SK-N-SH treated with all-trans-retinoic acid at 6 μM for 48 hours (cell line): ENCODE results near the gene ANAPC2.

Experiments used
- ATAC-seq: fragments of 200-7000 bp; cut with Tn5 transposase; 3 replicates; pipeline ENCODE4 v1.9.1; 2020; ENCODE audit warnings: mild to moderate bottlenecking, moderate library complexity
- ARNTL ChIP-seq: fragments of 450-650 bp; formaldehyde crosslinking; IDR thresholded peaks from 2 replicates; pipeline ENCODE4 v1.5.0; 2020; ENCODE audit warnings: low read depth, mild to moderate bottlenecking, moderate library complexity, borderline replicate concordance
- CSDC2 ChIP-seq: fragments of 250-450 bp; sonication (Bioruptor Pico); IDR thresholded peaks from 2 replicates; pipeline ENCODE4 v1.5.0; 2020; ENCODE audit warnings: mild to moderate bottlenecking, moderate library complexity
- ESRRG ChIP-seq: fragments of 250-450 bp; sonication (Bioruptor Pico); IDR thresholded peaks from 2 replicates; pipeline ENCODE4 v1.6.1; 2021; ENCODE audit warnings: mild to moderate bottlenecking
- GLIS3 ChIP-seq: fragments of 250-450 bp; sonication (Bioruptor Pico); IDR thresholded peaks from 2 replicates; pipeline ENCODE4 v1.5.0; 2020; ENCODE audit warnings: mild to moderate bottlenecking, moderate library complexity
- ISL1 ChIP-seq: fragments of 250-450 bp; sonication (Bioruptor Pico); IDR thresholded peaks from 2 replicates; pipeline ENCODE4 v2.1.2; 2022; ENCODE audit warnings: mild to moderate bottlenecking, moderate library complexity
- OSR1 ChIP-seq: fragments of 250-450 bp; sonication (Bioruptor Pico); IDR thresholded peaks from 2 replicates; pipeline ENCODE4 v1.8.0; 2022; ENCODE audit warnings: moderate library complexity, mild to moderate bottlenecking, inconsistent platforms
- PPARA ChIP-seq: fragments of 250-450 bp; sonication (Bioruptor Pico); IDR thresholded peaks from 2 replicates; pipeline ENCODE4 v1.5.0; 2020; ENCODE audit warnings: mild to moderate bottlenecking, borderline replicate concordance
- TCF4 ChIP-seq: fragments of 250-450 bp; sonication (Bioruptor Pico); IDR thresholded peaks from 2 replicates; pipeline ENCODE4 v1.8.0; 2021; ENCODE audit warnings: mild to moderate bottlenecking, moderate library complexity, borderline replicate concordance
- TOX ChIP-seq: fragments of 250-450 bp; sonication (Bioruptor Pico); IDR thresholded peaks from 2 replicates; pipeline ENCODE4 v1.8.0; 2021; ENCODE audit warnings: mild to moderate bottlenecking, moderate library complexity, borderline replicate concordance
- ZC3H10 ChIP-seq: fragments of 250-450 bp; sonication (Bioruptor Pico); IDR thresholded peaks from 2 replicates; pipeline ENCODE4 v1.5.1; 2021; ENCODE audit warnings: mild to moderate bottlenecking, moderate library complexity
- ZFP3 ChIP-seq: fragments of 250-450 bp; sonication (Bioruptor Pico); IDR thresholded peaks from 2 replicates; pipeline ENCODE4 v1.5.0; 2020; ENCODE audit warnings: mild to moderate bottlenecking, moderate library complexity
- ZFP30 ChIP-seq: fragments of 450-650 bp; formaldehyde crosslinking; IDR thresholded peaks from 2 replicates; pipeline ENCODE4 v1.5.0; 2022; ENCODE audit warnings: mild to moderate bottlenecking, moderate library complexity
- ZNF70 ChIP-seq: fragments of 450-650 bp; formaldehyde crosslinking; IDR thresholded peaks from 2 replicates; pipeline ENCODE4 v1.5.0; 2020; ENCODE audit warnings: mild to moderate bottlenecking, moderate library complexity
- ZNF8 ChIP-seq: fragments of 450-650 bp; formaldehyde crosslinking; IDR thresholded peaks from 2 replicates; pipeline ENCODE4 v1.5.0; 2020; ENCODE audit warnings: mild to moderate bottlenecking, moderate library complexity
- TF ChIP-seq, protein P1 (sequence below): fragments of 250-450 bp; sonication (Bioruptor Pico); IDR thresholded peaks from 2 replicates; pipeline ENCODE4 v1.8.0; 2021; ENCODE audit warnings: low read depth, mild to moderate bottlenecking, moderate library complexity, borderline replicate concordance
- TF ChIP-seq, protein P2 (sequence below): fragments of 250-450 bp; sonication (Bioruptor Pico); IDR thresholded peaks from 2 replicates; pipeline ENCODE4 v1.5.0; 2020; ENCODE audit warnings: mild to moderate bottlenecking, moderate library complexity
- TF ChIP-seq, protein P3 (sequence below): fragments of 250-450 bp; sonication (Bioruptor Pico); IDR thresholded peaks from 2 replicates; pipeline ENCODE4 v1.8.0; 2020; ENCODE audit warnings: mild to moderate bottlenecking, moderate library complexity, borderline replicate concordance
- TF ChIP-seq, protein P4 (sequence below): fragments of 250-450 bp; sonication (Bioruptor Pico); IDR thresholded peaks from 2 replicates; pipeline ENCODE4 v1.5.1; 2021; ENCODE audit warnings: mild to moderate bottlenecking, moderate library complexity

ANAPC2 gene

DNA sequence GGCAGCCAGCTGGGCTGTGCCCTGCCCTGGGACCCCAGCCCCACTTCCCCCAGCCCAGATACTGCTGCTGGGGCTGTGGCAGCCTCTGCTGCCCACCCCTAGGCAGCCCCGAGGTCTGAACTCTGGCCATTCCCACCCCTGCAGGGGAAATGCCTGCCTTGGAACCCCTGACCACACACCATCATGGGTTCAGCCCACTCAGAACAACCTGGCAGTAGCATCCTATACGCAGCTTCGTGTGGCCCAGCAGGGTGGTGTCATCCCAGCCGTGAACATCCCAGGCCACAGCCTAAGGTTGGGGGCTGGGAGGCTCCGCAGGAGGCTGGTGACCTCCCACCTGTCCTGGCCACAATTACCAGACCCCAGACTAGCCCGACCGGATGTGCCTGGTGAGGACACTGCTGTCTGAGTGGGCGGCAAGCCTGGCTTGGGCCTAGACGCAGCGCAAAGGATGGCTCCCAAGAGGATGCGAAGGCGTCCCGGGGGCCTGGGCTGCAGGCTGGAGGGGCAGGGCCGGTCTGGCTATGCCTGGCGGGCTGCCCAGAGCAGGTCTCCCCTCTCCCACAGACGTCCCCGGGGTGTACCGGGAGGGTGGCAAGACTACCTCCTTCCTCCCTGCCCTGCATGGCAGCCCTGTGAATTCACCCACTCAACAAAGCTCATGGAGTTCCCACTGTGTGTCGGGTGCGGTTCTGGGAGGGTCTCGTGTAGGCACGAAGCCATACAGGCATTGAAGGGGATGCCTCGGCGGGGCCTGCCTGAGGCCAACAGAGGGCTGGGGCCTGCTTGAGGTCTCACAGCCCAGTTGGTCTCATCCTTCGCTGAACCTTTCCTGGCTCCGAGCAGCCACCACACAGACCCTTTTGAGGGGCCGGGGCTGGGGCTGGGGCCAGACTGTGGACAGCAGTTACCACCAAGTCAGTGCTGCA lies 40.9 kb upstream of the ANAPC2 start:
- ATAC-seq, result no peak
- TF ChIP-seq, protein P1, sequence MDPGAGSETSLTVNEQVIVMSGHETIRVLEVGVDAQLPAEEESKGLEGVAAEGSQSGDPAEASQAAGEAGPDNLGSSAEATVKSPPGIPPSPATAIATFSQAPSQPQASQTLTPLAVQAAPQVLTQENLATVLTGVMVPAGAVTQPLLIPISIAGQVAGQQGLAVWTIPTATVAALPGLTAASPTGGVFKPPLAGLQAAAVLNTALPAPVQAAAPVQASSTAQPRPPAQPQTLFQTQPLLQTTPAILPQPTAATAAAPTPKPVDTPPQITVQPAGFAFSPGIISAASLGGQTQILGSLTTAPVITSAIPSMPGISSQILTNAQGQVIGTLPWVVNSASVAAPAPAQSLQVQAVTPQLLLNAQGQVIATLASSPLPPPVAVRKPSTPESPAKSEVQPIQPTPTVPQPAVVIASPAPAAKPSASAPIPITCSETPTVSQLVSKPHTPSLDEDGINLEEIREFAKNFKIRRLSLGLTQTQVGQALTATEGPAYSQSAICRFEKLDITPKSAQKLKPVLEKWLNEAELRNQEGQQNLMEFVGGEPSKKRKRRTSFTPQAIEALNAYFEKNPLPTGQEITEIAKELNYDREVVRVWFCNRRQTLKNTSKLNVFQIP (CRISPR knock-in tag), result no peak
- TF ChIP-seq TOX (CRISPR knock-in tag) (no peak), ZFP3 (CRISPR knock-in tag) (no peak), GLIS3 (no peak), ZNF70 (CRISPR knock-in tag) (no peak), OSR1 (CRISPR knock-in tag) (no peak), ZFP30 (CRISPR knock-in tag) (no peak), ZC3H10 (CRISPR knock-in tag) (no peak), ARNTL (CRISPR knock-in tag) (no peak), ESRRG (CRISPR knock-in tag) (no peak), ISL1 (CRISPR knock-in tag) (no peak), CSDC2 (CRISPR knock-in tag) (no peak), ZNF8 (CRISPR knock-in tag) (no peak), TCF4 (CRISPR knock-in tag) (no peak)
- TF ChIP-seq, protein P2, sequence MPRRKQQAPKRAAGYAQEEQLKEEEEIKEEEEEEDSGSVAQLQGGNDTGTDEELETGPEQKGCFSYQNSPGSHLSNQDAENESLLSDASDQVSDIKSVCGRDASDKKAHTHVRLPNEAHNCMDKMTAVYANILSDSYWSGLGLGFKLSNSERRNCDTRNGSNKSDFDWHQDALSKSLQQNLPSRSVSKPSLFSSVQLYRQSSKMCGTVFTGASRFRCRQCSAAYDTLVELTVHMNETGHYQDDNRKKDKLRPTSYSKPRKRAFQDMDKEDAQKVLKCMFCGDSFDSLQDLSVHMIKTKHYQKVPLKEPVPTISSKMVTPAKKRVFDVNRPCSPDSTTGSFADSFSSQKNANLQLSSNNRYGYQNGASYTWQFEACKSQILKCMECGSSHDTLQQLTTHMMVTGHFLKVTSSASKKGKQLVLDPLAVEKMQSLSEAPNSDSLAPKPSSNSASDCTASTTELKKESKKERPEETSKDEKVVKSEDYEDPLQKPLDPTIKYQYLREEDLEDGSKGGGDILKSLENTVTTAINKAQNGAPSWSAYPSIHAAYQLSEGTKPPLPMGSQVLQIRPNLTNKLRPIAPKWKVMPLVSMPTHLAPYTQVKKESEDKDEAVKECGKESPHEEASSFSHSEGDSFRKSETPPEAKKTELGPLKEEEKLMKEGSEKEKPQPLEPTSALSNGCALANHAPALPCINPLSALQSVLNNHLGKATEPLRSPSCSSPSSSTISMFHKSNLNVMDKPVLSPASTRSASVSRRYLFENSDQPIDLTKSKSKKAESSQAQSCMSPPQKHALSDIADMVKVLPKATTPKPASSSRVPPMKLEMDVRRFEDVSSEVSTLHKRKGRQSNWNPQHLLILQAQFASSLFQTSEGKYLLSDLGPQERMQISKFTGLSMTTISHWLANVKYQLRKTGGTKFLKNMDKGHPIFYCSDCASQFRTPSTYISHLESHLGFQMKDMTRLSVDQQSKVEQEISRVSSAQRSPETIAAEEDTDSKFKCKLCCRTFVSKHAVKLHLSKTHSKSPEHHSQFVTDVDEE (CRISPR knock-in tag), result no peak
- TF ChIP-seq, protein P3, sequence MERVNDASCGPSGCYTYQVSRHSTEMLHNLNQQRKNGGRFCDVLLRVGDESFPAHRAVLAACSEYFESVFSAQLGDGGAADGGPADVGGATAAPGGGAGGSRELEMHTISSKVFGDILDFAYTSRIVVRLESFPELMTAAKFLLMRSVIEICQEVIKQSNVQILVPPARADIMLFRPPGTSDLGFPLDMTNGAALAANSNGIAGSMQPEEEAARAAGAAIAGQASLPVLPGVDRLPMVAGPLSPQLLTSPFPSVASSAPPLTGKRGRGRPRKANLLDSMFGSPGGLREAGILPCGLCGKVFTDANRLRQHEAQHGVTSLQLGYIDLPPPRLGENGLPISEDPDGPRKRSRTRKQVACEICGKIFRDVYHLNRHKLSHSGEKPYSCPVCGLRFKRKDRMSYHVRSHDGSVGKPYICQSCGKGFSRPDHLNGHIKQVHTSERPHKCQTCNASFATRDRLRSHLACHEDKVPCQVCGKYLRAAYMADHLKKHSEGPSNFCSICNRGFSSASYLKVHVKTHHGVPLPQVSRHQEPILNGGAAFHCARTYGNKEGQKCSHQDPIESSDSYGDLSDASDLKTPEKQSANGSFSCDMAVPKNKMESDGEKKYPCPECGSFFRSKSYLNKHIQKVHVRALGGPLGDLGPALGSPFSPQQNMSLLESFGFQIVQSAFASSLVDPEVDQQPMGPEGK (CRISPR knock-in tag), result no peak
- TF ChIP-seq, protein P4, sequence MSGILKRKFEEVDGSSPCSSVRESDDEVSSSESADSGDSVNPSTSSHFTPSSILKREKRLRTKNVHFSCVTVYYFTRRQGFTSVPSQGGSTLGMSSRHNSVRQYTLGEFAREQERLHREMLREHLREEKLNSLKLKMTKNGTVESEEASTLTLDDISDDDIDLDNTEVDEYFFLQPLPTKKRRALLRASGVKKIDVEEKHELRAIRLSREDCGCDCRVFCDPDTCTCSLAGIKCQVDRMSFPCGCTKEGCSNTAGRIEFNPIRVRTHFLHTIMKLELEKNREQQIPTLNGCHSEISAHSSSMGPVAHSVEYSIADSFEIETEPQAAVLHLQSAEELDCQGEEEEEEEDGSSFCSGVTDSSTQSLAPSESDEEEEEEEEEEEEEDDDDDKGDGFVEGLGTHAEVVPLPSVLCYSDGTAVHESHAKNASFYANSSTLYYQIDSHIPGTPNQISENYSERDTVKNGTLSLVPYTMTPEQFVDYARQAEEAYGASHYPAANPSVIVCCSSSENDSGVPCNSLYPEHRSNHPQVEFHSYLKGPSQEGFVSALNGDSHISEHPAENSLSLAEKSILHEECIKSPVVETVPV, result no peak

DNA sequence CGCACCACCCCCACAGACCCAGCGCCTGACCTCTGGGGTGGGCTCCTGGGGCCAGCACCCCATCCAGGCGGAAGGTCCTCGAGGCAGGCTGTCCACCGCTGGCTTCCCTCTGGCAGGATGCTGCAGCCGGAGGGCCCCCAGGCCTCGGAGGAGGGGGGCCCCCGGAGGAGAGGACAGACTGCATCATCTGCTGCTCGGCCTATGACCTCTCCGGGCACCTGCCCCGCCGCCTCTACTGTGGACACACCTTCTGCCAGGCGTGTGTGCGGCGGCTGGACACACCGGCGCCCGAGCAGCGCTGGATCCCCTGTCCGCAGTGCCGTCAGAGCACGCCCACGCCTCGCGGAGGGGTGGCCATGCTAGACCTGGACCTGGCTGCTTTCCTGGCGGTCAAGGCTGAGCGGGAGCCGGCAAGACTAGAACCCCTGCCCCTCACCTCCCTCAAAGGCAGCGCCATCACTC lies 40.2 kb upstream of the ANAPC2 start:
- no peak for TF ChIP-seq TCF4 (CRISPR knock-in tag)
- no peak for TF ChIP-seq GLIS3
- no peak for ATAC-seq

DNA sequence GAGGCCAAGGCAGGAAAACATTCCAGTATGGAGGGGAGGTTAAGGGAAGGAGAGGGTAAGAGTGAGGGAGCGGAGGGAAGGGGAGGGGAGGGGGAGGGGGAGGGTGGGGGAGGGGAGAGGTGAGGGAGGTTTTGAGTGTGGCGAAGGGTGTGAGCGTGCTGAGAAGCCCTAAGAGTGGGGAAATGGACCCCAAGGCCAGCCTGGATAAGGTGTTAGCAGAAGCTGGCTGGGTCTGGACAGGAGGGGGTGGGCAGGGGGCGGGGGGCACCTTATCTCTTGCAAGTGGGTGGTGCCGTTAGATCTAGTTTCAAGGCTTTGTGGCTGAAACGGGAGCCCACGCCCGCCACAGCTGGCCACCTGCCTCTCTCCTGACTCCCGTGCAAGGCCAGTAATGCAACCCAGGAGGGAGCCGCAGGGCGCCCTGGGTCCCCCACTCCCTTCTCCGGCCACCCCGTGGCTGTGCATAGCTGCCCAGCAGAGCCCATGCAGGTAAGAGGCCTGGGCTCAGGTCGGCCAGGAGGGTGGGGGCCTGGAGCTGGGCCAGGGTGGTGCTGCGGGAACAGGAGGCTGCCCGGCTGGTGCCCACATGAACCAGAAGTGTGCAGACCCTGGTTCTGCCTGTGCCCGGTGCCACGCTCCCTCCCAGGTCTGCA lies 39.6 kb upstream of the ANAPC2 start:
- no peak for TF ChIP-seq TOX (CRISPR knock-in tag)
- TF ChIP-seq, all 23 proteins: peak for 0
- ATAC-seq, result no peak

DNA sequence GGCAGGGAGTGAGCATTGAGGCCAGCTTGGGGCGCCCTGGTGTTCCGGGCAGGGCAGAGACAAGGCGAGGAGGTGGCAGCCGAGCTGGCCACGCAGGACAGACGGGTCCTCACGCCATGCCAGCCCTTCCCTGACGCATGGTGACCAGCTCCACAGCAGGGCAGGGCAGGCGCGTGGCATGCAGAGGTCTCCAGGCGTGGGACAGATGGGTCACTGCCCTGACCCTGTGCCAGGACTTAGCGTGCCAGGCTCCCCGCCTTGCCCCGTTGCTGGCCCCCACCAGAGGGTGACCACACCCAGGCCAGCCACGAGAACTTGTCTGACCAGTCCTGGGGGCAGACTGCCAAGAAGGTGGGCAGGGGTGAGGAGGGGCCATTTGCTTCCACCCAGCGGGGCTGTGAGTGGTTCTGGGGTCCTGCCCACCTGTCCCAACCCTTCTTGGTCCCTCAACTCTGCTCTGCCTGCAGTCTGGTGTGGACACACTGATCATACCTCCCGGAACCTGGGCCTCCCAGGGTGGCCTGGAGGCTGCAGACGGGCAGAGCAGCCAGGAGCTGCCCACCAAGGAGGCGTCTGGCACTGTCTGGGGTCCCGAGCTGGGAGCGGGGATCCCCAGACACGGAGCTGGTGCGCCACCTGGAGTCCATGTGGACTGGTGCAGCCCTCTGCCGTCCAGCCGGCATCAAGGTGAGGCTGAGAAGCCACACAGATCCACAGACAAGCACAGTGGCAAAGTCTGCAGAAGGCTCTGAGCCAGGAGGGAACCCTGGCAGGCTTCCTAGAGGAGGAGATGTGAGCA lies 38.9 kb upstream of the ANAPC2 start, which contains the start of gene RNF224:
TSS of gene RNF224 (plus strand) at position 449 of the 799 bp plus-strand sequence. CDS start 834 bp downstream, outside the sequence.
- no peak for TF ChIP-seq ZNF8 (CRISPR knock-in tag)
- TF ChIP-seq PPARA (CRISPR knock-in tag), result no peak
- no peak for TF ChIP-seq ZFP3 (CRISPR knock-in tag)
- TF ChIP-seq ESRRG (CRISPR knock-in tag), result no peak
- TF ChIP-seq ARNTL (CRISPR knock-in tag), result no peak
- peak; percentile 67 for ATAC-seq
